NCI-H345 (cell line): ENCODE results near the gene ZNF17.

Experiments
- DNase-seq: peaks from one replicate; lab custom pipeline; 2025; lab: John Stamatoyannopoulos, UW

ZNF17 gene

GRCh38 chr19:57434386-57435061 is 23.6 kb downstream of the ZNF17 start:
- no peak for DNase-seq

GRCh38 chr19:57435062-57435978 is 24.4 kb downstream of the ZNF17 start, which contains the start of gene ZNF749:
TSS of gene ZNF749 (plus strand) at chr19:57435325. CDS start at chr19:57435579, 254 bp downstream.
- DNase-seq, result peak; percentile 95

DNA sequence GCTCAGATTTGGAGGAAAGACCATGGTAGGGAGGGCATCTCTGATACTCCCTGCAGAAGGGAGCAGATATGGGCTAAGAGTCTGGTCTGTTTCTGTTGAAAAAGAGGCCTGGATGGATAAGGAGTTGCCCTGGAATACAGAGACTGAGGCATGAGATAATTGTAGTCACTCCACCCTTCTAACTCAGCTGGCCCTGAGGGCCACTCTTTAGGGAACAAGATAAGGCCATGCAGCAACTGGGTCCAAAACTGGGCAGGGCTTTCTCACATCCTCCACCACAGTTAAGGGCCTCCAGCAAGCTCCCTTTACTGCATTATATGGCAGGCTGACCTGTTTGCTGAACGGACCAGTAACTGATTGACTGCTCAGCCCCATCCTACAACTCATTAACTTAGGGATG is 25.5 kb downstream of the ZNF17 start:
- no peak for DNase-seq

DNA sequence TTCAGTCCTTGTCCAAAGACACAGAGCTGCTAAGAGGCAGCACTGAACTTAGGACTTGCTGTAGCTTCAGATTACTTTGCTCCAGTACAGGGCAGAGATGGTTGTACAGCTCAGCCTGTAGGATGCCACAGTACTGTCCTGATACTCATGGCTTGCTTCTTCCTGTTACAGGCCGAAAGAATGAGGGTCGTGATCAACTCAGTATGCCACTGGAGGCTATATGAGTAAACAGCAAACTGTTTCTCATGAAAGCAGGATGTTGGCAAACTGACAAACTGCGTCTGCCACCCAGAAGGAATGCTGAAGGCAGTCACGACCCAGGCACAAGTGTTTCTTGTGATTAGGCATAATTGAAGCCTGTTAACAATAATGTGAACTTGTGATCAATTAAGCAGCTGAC is 27.0 kb downstream of the ZNF17 start:
- DNase-seq, result no peak

GRCh38 chr19:57438925-57439324 is 28.0 kb downstream of the ZNF17 start:
- DNase-seq, result no peak

DNA sequence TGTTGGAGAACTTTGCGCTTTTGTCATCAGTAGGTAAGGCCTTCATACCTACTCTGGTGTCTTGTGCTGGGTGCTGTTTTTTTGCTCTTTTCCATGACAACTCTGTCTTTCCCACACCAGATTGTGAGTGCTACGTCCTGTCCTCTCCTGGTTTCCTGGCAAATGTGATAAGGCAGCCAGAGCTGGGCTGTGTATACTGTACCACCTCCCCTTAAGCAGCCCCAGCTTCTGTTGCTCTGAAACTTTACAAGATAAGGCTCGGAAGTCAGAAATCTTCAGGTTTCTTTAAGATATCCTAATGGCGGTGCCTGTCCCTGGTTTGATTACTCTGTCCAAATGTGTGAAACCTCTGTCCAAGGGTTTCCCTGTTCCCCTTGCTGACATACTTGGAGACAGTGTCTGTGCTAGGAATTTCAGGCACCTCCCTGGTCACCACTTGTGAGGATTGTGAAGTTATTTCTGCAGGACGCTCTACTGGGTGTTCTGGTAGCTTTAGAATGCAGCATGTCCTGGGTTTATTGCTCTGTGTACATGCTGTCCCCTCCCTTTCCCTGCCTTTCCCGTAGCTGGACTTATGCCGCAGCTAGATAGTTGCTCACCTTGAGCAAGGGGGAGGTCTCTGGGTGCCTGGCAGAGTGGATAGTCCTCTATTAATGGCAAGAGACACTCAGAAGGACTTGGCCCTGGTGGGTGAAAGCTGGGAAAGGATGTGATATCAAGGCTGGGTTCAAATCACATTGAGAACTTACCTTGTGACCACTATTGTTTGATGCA is 31.2 kb downstream of the ZNF17 start:
- DNase-seq, result no peak

- DNase-seq, result peak; percentile 57
These were observed 32.2 kb downstream of the ZNF17 start for GRCh38 chr19:57443121-57443696.

GRCh38 chr19:57452307-57452706 is 41.3 kb downstream of the ZNF17 start:
- no peak for DNase-seq

DNA sequence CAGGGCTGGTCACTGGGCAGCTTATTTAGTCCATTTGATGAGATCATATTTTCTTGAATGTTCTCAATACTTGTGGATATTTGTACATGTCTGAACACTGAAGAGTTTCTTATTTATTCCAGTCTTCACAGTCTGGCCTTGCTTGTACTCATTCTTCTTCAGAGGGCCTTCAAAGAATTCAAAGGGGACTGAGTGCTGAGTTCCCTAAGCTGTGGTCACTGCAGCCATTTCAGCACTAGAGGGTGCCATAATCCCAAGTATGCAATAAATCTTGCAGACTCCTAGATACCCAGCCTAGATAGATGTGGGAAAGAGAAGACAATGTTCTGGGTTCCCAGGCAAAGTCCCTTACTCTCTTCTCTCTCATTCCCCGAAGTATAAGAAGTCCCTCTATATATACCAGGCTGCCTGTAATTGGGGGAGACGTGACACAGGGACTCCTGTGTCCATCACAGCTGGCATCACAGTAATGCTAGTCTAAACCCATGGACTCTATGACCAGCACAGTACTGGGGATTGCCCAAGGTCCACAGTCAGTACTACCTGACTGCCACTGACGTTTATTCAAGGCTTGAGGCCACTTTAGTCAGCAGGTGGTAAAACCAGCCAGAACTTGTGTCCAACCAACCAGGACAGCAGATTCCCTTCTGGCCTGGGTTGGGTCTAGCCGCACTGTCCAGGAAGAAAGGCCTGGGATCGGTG is 54.9 kb downstream of the ZNF17 start:
- no peak for DNase-seq

DNA sequence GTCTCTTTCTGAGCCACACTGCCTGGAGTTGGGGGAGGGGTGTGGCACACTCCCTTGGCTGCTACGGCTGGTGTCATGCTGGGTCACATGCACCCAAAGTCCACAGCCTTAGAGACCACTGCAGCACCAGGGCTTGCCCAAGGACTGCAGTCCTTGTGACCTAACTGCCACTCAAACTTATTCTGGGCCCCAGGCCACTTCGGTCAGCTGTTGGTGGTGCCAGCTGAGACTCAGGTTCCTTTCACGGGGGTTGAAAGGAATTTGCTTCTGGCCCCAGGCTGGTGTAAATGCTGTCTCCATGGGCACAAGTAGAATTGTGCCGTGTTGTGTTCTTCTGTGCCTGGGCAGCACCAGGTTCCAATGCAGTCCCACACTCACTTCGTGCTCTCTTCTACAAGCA is 55.5 kb downstream of the ZNF17 start:
- no peak for DNase-seq
